ENCODE measurements around the gene CCL18. TPM values are rescaled to one million over a fixed set of nuclear protein-coding genes. Genes with fewer than 3 reads are reported as not detected.
"Not testable (repeated sequence)": the region's sequence is repeated elsewhere in the genome, so short reads cannot be mapped to it uniquely, and the experiment has no call there.

The CCL18 gene
- total RNA-seq, 1 donor from 2014 or later, result not detected

GRCh38 chr17:36118477-36119353 lies 54.6 kb downstream of the CCL18 start:
- POLR2A ChIA-PET, result interaction anchor here (0.6 to 1.9 kb wide), 6 partner anchors 9 to 34 kb away, joined by 3 to 10 read pairs (median 3); partner anchors contain the start of gene CCL3
- intact Hi-C loops (cut with micrococcal nuclease), result loop anchor here (1.0 kb wide), 1 partner anchor 12 kb away; no protein-coding TSS in a partner anchor
- DNase-seq (no peak), ATAC-seq (ENCODE audit: low read depth) (no peak)
- Mint-ChIP-seq H3K27ac (no peak overlapping the region), H3K27me3 (peaks cover 12% of the 10 kb centered on the region), H3K4me1 (peaks cover 25% of the 10 kb centered on the region), H3K36me3 (ENCODE audit: low read depth) (no peaks in the 10 kb centered on the region), H3K9me3 (peaks cover 4% of the 10 kb centered on the region), H3K4me3 (peak overlapping the region; percentile 17)
- TF ChIP-seq CTCF (IDR thresholded peaks at IDR 0.05), result no peak
- CTCF ChIA-PET, result interaction anchor here (0.5 to 1.7 kb wide), 3 partner anchors 28 to 137 kb away, joined by 3 to 6 read pairs (median 3); no protein-coding TSS in a partner anchor

GRCh38 chr17:36120221-36120620 lies 56.1 kb downstream of the CCL18 start:
- no peak overlapping the region for H3K27ac Mint-ChIP-seq
- TF ChIP-seq CTCF (IDR thresholded peaks at IDR 0.05), result no peak
- H3K4me1 Mint-ChIP-seq, result peaks cover 27% of the 10 kb centered on the region
- ATAC-seq (ENCODE audit: low read depth) (no peak), DNase-seq (no peak)
- H3K27me3 Mint-ChIP-seq, result peaks cover 12% of the 10 kb centered on the region
- ChIA-PET CTCF (interaction anchor here (1.2 kb wide), 1 partner anchor 145 kb away, joined by 4 read pairs; no protein-coding TSS in a partner anchor), POLR2A (no interaction called here)
- intact Hi-C loops (cut with micrococcal nuclease), result loop anchor here (2.0 kb wide), 1 partner anchor 13 kb away; no protein-coding TSS in a partner anchor
- H3K9me3 Mint-ChIP-seq, result no peaks in the 10 kb centered on the region
- H3K4me3 Mint-ChIP-seq, result no peak overlapping the region
- H3K36me3 Mint-ChIP-seq (ENCODE audit: low read depth), result no peaks in the 10 kb centered on the region

DNA sequence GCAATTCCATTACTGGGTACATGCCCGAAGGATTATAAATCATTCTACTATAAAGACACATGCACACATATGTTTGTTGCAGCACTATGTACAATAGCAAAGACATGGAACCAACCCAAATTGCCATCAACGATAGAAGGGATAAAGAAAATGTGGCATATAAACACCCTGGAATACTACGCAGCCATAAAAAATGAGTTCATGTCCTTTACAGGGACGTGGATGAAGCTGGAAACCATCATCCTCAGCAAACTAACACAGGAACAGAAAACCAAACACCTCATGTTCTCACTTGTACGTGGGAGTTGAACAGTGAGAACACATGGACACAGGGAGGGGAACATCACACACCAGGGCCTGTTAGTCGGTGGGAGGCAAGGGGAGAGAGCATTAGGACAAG lies 57.0 kb downstream of the CCL18 start:
- H3K9me3 Mint-ChIP-seq; POLR2A ChIA-PET; H3K4me3 Mint-ChIP-seq; DNase-seq; CTCF ChIA-PET; H3K36me3 Mint-ChIP-seq (ENCODE audit: low read depth); H3K27ac Mint-ChIP-seq; ATAC-seq (ENCODE audit: low read depth): not testable (repeated sequence)
- H3K4me1 Mint-ChIP-seq, result peaks cover 33% of the 10 kb centered on the region
- intact Hi-C loops (cut with micrococcal nuclease), result loop anchor here (2.0 kb wide), 1 partner anchor 14 kb away; no protein-coding TSS in a partner anchor
- peaks cover 12% of the 10 kb centered on the region for H3K27me3 Mint-ChIP-seq

Other genes with a start within 250 kb of the CCL18 start
- not detected in 2 replicates for gene HEATR9, start 195.4 kb upstream of the CCL18 start, total RNA-seq
- 3.3 and 3.4 TPM in 2 replicates for gene CCL5, start 183.9 kb upstream of the CCL18 start, total RNA-seq
- gene RDM1, start 133.5 kb upstream of the CCL18 start, total RNA-seq, result not detected in 2 replicates
- not detected in 2 replicates for gene LYZL6, start 120.6 kb upstream of the CCL18 start, total RNA-seq
- gene CCL16, start 82.8 kb upstream of the CCL18 start, total RNA-seq, result not detected in 2 replicates
- gene CCL14, start 77.5 kb upstream of the CCL18 start, total RNA-seq, result not detected in 2 replicates
- gene CCL15, start 62.7 kb upstream of the CCL18 start, total RNA-seq, result not detected in 2 replicates
- gene CCL23, start 46.3 kb upstream of the CCL18 start, total RNA-seq, result not detected in 2 replicates
- gene CCL3, start 25.9 kb downstream of the CCL18 start, total RNA-seq, result 74.4 and 74.5 TPM in 2 replicates
- gene CCL4, start 39.6 kb downstream of the CCL18 start, total RNA-seq, result 68.8 and 82.1 TPM in 2 replicates
- gene TBC1D3B, start 112.4 kb downstream of the CCL18 start, total RNA-seq, result 8.3 and 12.8 TPM in 2 replicates
- 7.3 and 9.5 TPM in 2 replicates for gene CCL3L1, start 132.5 kb downstream of the CCL18 start, total RNA-seq
- gene CCL4L2, start 146.8 kb downstream of the CCL18 start, total RNA-seq, result 16.3 and 18.7 TPM in 2 replicates
- gene TBC1D3I, start 200.3 kb downstream of the CCL18 start, total RNA-seq, result 1.5 and 4.4 TPM in 2 replicates